Large intestine (tissue), 3 donors: Measurements from ENCODE around the gene KLHL11. TPM values are rescaled to one million over a fixed set of nuclear protein-coding genes. Genes with fewer than 3 reads are reported as not detected.

ENCODE experiments used
- DNase-seq, 2 donors: peaks; one replicate each; pipeline versions ENCODE4 v3.0.0 to v3.0.0-alpha.2; 2013
- H3K27ac ChIP-seq: one replicate; pipeline ENCODE4 v1.5.1; 2013; ENCODE audit warnings: low read length
- H3K27me3 ChIP-seq: 2 replicates; pipeline ENCODE4 v1.6.1; 2013; ENCODE audit warnings: low read length; ENCODE audit not compliant: control insufficient read depth, insufficient read depth
- H3K36me3 ChIP-seq: 2 replicates; pipeline ENCODE4 v1.6.1; 2013; ENCODE audit warnings: low read length; ENCODE audit not compliant: control insufficient read depth, insufficient read depth
- H3K4me1 ChIP-seq: one replicate; pipeline ENCODE4 v1.6.1; 2013; ENCODE audit warnings: low read length; ENCODE audit not compliant: control insufficient read depth, insufficient read depth
- H3K4me3 ChIP-seq: one replicate; pipeline ENCODE4 v1.5.1; 2013; ENCODE audit warnings: low read length
- H3K9me3 ChIP-seq: one replicate; pipeline ENCODE4 v1.6.1; 2013; ENCODE audit warnings: mild to moderate bottlenecking, low read depth, low read length, moderate library complexity; ENCODE audit not compliant: control insufficient read depth
- WGBS: methylation state at CpG from one replicate; pipeline ENCODE4 v1.1.5; 2013; ENCODE audit warnings: low lambda C conversion rate; ENCODE audit not compliant: insufficient coverage; 5-methylcytosine and 5-hydroxymethylcytosine counted together
- polyA plus RNA-seq: library from polyadenylated mRNA; unstranded; fragments of 120-200 nt; gene quantifications from one replicate; pipeline ENCODE4 v1.2.1, GENCODE V29; 2013

The KLHL11 gene
- polyA plus RNA-seq, 1 donor: 5.6 TPM

DNA sequence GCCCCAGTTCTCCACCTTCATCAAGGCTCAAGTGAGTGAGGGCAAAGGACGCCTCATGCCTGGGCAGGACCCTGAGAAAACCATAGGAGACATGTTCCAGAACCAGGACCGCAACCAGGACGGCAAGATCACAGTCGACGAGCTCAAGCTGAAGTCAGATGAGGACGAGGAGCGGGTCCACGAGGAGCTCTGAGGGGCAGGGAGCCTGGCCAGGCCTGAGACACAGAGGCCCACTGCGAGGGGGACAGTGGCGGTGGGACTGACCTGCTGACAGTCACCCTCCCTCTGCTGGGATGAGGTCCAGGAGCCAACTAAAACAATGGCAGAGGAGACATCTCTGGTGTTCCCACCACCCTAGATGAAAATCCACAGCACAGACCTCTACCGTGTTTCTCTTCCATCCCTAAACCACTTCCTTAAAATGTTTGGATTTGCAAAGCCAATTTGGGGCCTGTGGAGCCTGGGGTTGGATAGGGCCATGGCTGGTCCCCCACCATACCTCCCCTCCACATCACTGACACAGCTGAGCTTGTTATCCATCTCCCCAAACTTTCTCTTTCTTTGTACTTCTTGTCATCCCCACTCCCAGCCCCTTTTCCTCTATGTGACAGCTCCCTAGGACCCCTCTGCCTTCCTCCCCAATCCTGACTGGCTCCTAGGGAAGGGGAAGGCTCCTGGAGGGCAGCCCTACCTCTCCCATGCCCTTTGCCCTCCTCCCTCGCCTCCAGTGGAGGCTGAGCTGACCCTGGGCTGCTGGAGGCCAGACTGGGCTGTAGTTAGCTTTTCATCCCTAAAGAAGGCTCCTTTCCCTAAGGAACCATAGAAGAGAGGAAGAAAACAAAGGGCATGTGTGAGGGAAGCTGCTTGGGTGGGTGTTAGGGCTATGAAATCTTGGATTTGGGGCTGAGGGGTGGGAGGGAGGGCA, 42.7 kb downstream of the KLHL11 start:
- 100% methylated on average over 1 of the region's 12 CpGs for WGBS
- H3K36me3 ChIP-seq: peaks cover 28% of the 10 kb centered on the region

GRCh38 chr17:41821776-41822175, 43.4 kb downstream of the KLHL11 start:
- peaks cover 29% of the 10 kb centered on the region for H3K36me3 ChIP-seq
- no peak overlapping the region for H3K27ac ChIP-seq
- H3K9me3 ChIP-seq: no peaks in the 10 kb centered on the region
- WGBS: no CpG with 5 or more reads among the region's 14 CpGs
- H3K4me3 ChIP-seq: no peak overlapping the region
- H3K4me1 ChIP-seq: no peaks in the 10 kb centered on the region
- no peak for DNase-seq
- no peaks in the 10 kb centered on the region for H3K27me3 ChIP-seq

More for the DNA sequence above, 42.7 kb downstream of the KLHL11 start:
- Histone ChIP-seq H3K27ac (no peak overlapping the region), H3K4me1 (no peaks in the 10 kb centered on the region), H3K27me3 (no peaks in the 10 kb centered on the region), H3K9me3 (no peaks in the 10 kb centered on the region), H3K4me3 (no peak overlapping the region)
- no peak for DNase-seq

- H3K4me1 ChIP-seq: peaks cover 5% of the 10 kb centered on the region
- no CpG with 5 or more reads among the region's 20 CpGs for WGBS
- peaks cover 15% of the 10 kb centered on the region for H3K36me3 ChIP-seq
- H3K9me3 ChIP-seq: no peaks in the 10 kb centered on the region
- no peak for DNase-seq
- H3K4me3 ChIP-seq: no peak overlapping the region
- no peaks in the 10 kb centered on the region for H3K27me3 ChIP-seq
- H3K27ac ChIP-seq: no peak overlapping the region
Observed at GRCh38 chr17:41818024-41818423, 47.2 kb downstream of the KLHL11 start.

DNA sequence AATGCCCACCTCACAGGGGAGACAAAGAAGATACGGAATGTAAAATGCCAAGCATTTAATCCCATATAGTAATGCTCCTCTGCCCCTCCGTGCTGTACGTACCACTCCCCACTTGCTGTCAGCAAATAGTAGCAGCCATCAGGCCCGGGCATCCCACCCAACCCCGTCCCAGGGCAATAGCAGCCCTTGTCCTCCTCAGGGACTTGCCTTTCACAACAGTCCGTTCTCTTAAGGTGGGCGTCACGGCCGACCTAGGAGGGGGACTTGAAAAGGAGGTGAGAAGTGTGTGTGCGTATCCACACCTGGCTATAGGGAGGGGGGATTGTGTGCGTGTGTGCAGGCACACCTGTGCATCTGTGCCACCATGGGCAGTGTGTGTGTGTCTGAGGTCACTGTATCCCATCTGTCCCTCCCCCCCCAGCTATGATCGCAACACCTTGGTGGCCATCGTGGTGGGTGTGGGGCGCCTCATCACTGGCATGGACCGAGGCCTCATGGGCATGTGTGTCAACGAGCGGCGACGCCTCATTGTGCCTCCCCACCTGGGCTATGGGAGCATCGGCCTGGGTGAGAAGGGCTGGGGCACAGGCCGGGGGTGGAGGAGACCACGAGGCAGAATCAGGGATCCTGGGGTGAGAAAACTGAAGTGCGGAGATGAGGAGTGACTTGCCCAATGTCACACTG, 48.4 kb downstream of the KLHL11 start:
- Histone ChIP-seq H3K9me3 (no peaks in the 10 kb centered on the region), H3K27me3 (no peaks in the 10 kb centered on the region), H3K27ac (no peak overlapping the region), H3K36me3 (peaks cover 15% of the 10 kb centered on the region), H3K4me3 (no peak overlapping the region), H3K4me1 (peaks cover 12% of the 10 kb centered on the region)
- DNase-seq: no peak
- no CpG with 5 or more reads among the region's 23 CpGs for WGBS

- peaks cover 22% of the 10 kb centered on the region for H3K4me1 ChIP-seq
- WGBS: no CpG with 5 or more reads among the region's 1 CpG
- peaks cover 5% of the 10 kb centered on the region for H3K9me3 ChIP-seq
- H3K27ac ChIP-seq: no peak overlapping the region
- no peak overlapping the region for H3K4me3 ChIP-seq
- no peaks in the 10 kb centered on the region for H3K27me3 ChIP-seq
- no peak for DNase-seq
- H3K36me3 ChIP-seq: peaks cover 10% of the 10 kb centered on the region
Observed at GRCh38 chr17:41814195-41814594, 51.0 kb downstream of the KLHL11 start.

DNA sequence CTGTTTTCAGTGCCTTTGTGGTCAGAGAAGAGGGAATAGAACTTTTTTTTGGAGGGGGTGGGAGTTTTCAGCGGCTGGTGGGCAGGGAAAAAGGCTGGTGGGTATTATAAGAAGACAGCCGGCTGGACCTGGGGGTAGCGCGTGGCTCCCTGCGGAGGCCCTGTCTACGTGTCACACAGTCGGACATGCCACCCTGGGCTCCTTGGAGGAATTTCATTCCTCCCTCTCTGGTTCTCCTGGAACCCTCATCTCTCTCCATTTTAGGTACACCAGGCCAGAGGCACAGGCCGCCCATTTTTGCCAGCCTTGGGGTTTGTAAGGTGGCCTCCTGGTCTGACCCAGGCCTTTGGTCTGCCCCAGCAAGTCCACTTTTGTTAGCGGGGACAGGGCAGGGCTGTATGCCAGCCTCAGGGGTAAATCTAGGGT, 51.5 kb downstream of the KLHL11 start:
- no peaks in the 10 kb centered on the region for H3K27me3 ChIP-seq
- no peak for DNase-seq
- H3K4me3 ChIP-seq: peak overlapping the region; percentile 60
- H3K27ac ChIP-seq: no peak overlapping the region
- no CpG with 5 or more reads among the region's 9 CpGs for WGBS
- peaks cover 5% of the 10 kb centered on the region for H3K9me3 ChIP-seq
- H3K4me1 ChIP-seq: peaks cover 22% of the 10 kb centered on the region
- peaks cover 12% of the 10 kb centered on the region for H3K36me3 ChIP-seq

GRCh38 chr17:41813152-41813680, 52.0 kb downstream of the KLHL11 start:
- Histone ChIP-seq H3K36me3 (peaks cover 14% of the 10 kb centered on the region), H3K27me3 (no peaks in the 10 kb centered on the region), H3K9me3 (peaks cover 5% of the 10 kb centered on the region), H3K27ac (peak overlapping the region; percentile 64), H3K4me3 (peak overlapping the region; percentile 60), H3K4me1 (peaks cover 22% of the 10 kb centered on the region)
- no peak for DNase-seq
- no CpG with 5 or more reads among the region's 12 CpGs for WGBS

DNA sequence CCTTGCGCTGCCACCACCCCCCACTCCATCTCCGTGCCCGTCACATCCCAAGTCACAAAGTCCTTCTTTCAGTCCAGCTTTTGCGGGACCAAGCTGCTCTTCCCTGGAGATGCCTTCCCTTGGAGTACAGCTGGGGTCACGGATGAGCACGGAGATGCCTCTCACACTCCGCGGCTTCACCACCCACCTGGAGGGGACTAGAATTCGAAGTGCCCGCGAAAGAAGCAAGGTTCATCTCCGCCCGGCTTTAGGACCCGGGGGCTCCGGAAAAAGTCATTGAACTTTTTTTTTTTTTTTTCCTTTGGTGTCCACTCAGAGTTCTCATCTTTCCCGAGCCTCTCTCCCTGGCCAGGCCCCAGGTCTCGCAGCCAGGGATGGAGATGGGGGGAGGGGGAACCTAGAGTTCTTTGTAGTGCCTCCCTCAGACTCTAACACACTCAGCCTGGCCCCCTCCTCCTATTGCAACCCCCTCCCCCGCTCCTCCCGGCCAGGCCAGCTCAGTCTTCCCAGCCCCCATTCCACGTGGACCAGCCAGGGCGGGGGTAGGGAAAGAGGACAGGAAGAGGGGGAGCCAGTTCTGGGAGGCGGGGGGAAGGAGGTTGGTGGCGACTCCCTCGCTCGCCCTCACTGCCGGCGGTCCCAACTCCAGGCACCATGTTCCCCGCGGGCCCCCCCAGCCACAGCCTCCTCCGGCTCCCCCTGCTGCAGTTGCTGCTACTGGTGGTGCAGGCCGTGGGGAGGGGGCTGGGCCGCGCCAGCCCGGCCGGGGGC, 52.7 kb downstream of the KLHL11 start, which contains the start of gene FKBP10:
Gene FKBP10, plus strand, starts transcription at position 624 of the 771 bp plus-strand sequence. Its CDS starts 31 bp downstream, at position 655.
- Histone ChIP-seq H3K36me3 (peaks cover 10% of the 10 kb centered on the region), H3K4me3 (peak within 1 kb of the TSS; percentile 60), H3K9me3 (peaks cover 5% of the 10 kb centered on the region), H3K27me3 (no peaks in the 10 kb centered on the region), H3K27ac (peak within 1 kb of the TSS; percentile 64), H3K4me1 (peaks cover 22% of the 10 kb centered on the region)
- no CpG with 5 or more reads among the region's 35 CpGs for WGBS
- peak; percentile 48 to 85 for DNase-seq

DNA sequence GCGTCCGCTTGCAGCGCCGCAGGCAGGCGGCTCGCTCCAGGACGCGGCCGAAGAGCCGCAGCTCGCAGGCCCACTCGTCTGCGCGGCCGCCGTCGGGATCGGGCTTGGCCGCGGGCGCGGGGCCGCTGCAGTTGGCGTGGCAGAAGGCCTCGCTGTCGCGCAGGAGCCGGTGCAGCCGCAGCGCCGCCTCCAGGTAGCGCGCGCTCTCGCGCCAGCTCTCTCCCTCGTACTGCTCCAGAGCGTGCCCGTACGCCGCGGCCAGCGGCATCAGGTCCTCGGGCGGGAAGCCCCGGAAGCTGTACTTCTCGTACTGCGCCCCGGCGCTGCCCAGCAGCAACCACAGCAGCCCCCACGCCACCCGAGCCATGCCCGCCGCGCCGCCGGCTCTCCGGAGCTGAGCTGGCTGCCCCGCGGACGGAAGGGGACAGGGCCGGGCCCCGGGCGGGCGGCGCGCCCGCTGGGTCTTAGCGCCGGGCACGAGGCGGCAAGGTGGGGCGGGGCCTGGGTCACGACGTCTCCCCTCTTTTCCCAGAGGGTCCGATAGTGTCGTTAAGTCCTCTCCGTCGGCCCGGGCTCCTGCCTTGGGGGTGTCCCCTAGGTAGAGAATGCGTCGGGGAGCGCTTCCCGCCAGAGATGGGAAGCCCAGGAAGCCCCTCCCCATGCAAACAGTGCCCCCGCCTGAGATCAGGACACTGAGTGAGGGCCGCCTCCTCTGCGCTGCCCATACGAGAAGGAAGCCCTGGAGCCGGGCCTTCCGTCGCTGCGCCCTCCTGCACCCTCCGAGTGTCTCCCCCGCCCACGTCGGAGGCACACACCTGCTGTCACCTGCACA, 53.5 kb downstream of the KLHL11 start, which contains the start of gene P3H4:
Gene P3H4, minus strand, starts transcription at position 401 of the 832 bp plus-strand sequence. Its CDS starts 34 bp downstream, at position 367.
- Histone ChIP-seq H3K9me3 (peaks cover 5% of the 10 kb centered on the region), H3K27ac (peak within 1 kb of the TSS; percentile 64), H3K27me3 (no peaks in the 10 kb centered on the region), H3K4me3 (peak within 1 kb of the TSS; percentile 60), H3K4me1 (peaks cover 27% of the 10 kb centered on the region), H3K36me3 (peaks cover 9% of the 10 kb centered on the region)
- WGBS: no CpG with 5 or more reads among the region's 96 CpGs
- DNase-seq: peak; percentile 85 to 94
